Smooth muscle cell of the brain vasculature (primary cell): ENCODE data around the gene SNCG.
"Not testable (repeated sequence)": the region's sequence is repeated elsewhere in the genome, so short reads cannot be mapped to it uniquely, and the experiment has no call there.

ENCODE experiments used
- DNase-seq: peaks from one replicate; pipeline ENCODE4 v3.0.0-alpha.2; 2012; ENCODE audit warnings: low read depth, low spot score

The SNCG gene

GRCh38 chr10:86958116-86958900, at the start of gene SNCG:
SNCG (plus strand) TSS chr10:86958599; CDS start chr10:86958698, 99 bp downstream.
- DNase-seq, result no peak

DNA sequence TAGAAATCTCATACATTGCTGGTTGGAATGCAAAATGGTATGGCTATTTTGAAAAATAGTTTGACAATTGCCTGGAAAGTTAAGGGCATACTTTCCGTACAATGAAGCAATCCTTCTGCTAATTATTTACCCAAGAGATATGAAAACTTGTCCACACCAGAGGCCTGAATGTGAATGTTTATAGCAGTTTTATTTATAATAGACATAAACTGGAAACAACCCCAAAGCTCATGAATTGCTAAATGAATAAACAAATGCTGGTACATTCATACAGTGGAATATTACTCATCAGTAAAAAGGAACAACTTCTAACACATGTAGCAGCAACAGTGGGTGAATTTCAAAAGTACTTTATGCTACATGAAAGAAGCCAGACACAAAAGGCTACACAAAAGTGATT, 43.7 kb upstream of the SNCG start:
- no peak for DNase-seq

DNA sequence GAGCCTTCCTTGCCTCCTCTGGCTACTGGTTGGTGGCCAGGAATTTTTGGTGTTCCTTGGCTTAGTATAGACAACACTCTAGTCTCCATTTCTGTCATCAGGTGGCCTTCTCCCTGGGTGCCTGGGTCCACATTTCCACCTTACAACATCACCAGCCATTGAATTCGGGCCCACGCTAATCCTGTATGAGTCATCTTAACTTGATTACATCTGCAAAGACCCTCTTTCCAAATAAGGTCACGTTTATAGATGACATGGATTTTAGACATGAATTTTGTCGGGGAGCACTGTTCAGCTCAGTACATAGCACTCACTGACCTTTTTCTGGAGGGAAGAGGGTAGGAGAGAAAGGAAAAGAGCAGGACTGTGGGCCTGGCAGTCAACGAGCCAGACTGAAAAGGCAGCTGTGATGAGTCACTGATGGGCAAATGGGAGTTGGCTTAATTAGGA, 40.4 kb upstream of the SNCG start:
- no peak for DNase-seq

- no peak for DNase-seq
Observed at GRCh38 chr10:86922553-86922961, 35.8 kb upstream of the SNCG start.

- no peak for DNase-seq
Observed at GRCh38 chr10:86929468-86930380, 28.7 kb upstream of the SNCG start.

DNA sequence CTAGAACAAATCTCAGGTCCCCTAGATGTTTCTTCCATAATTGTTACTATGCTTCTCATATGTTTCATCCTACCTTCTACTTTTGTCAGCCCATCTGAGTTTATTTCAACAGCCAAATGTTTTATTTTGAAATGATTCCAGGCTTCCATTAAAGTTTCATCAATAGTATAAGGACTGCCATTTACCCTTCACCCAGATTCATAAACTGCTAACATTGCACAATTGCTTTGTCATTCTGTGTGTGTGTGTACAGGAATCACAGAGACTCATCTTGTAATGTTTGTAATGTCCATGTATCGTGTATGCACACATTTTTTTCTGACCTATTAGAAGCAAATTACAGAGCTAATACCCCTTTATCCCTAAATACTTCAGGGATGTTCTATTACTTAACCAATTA, 26.5 kb upstream of the SNCG start:
- DNase-seq, result no peak

DNA sequence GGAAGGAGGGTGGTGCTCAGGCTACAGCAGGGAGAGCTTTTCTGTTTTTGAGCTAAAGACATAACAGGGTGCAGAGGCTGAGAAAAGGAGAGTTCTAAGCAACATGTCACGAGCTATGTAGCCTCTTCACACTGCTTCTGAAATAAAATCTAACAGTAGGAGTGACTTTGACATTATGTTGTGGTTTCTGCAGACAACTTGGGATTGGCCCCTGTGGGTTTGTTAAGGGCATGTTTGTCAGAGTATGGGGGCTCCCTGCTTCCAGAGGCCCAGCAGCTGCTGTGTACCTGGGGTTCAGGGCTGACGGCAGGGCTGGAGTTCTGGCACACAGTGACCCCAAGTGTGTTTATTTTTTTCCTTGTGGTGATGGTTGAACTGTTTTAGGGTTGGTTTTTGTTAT, 25.7 kb upstream of the SNCG start:
- no peak for DNase-seq

DNA sequence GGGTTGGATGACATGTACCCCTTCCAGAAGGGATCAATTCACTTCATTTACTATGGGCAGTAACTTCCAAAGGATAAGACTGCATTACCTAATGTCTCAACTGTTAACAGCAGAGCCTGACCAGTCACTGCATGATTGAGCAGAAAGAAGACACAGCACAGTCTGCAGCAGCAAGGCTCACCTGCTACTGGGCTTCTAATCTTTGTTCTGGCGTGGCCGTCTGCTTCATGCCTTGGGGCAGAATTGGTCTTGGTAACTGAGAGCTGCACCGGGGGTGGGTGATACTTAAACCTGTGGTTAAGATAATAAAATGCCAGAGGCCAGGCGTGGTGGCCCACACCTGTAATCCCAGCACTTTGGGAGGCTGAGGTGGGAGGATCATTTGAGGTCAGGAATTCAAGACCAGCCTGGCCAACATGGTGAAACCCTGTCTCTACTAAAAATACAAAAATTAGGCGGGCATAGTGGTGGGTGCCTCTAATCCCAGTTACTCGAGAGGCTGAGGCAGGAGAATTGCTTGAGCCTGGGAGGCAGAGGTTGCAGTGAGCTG, 24.2 kb upstream of the SNCG start:
- DNase-seq, result not testable (repeated sequence)

DNA sequence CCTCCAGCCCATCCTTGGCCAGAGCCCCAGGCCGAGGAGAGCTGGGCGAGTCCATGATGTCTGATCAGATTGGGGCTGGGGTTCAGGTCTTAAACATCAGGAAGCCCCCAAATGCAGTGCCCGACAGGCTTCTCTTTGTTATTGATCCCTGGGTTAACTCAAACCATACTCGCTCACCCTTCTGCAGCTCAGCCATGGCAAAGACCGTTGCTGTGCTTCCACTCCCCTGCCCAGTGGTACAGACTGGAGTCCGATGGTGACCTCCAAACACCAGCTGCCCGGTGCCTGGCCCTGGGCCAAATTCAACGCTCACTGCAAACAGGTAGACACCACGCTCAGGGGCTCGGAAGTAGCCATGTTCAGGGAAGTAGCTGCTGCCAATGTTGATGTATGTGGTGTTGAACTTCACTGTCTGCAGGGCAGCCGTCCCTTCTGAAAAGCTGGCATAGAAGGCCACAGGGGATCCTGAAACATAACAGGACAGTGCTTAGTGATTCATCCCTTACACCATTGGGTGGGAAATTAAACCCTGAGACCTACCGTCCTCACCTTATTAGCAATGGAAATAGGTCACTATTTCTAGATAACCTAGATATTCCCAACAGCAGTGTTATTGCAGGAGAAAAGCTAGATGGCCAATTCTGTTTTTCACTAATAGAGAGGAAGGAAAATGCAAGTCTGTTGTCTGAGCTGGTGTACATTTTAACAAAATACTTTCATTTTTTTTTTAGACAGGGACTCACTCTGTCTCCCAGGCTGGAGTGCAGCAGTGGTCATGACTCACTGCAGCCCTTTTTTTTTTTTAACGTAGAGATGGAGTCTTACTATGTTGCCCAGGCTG, 21.5 kb upstream of the SNCG start:
- DNase-seq, result no peak

DNA sequence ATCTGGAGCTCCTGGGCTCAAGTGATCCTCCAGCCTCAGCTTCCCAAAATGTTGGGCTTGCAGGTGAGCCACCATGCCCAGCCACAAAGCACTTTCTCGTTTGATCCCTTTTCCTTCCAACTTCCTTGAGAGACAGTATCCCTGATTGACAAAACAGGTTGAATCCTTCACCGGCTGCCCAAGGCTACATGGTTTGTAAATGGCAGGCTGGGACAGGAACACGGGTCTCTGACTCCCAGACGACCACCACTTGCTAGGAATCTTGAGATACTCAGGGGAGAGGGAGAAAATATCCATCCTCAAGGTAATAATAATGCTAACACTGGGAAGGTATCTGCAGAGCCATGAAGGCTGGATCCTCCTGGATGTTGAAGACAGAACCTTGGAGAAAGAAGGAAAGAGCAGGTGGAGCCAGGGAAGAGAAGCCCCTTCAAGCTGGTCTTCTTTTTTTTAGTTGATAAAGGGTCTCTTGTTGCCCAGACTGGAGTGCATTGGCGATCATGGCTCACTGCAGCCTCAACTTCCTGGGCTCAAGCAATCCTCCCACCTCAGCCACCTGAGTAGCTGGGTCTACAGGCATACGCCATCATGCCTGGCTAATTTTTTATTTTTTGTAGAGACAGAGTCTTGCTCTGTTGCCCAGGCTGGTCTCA, 20.8 kb upstream of the SNCG start:
- DNase-seq, result no peak

DNA sequence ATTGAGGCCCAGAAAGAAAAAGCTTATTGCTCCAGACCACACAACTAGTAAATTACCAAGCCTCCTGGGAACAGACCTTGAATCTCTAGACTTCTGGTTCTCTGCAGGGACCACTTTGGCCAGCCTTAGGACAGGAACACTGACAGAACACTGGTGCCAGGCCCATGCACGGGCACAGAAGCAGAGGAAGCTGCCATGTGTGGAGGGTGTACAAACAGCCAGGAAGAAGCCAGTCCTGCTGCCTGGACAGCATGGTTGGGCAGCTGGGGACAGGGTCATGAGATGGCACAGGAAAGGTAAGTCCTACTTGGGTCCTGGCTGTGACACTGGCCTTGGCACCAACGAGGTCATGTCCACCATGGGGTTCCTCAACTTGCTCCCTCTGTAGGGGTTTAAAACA, 20.1 kb upstream of the SNCG start:
- DNase-seq, result no peak

DNA sequence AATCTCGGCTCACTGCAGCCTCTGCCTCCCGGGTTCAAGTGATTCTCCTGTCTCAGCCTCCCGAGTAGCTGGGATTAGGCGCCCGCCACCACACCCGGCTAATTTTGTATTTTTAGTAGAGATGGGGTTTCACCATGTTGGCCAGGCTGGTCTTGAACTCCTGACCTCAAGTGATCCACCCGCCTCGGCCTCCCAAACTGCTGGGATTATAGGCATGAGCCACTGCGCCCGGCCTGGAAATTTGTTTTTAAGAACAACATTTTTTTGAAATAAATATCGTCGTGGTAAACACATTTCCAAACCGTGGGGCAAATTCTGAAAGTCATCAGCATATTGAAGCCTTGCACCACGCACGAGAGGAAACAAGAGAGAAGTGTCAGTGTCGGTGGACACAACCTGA, 18.3 kb upstream of the SNCG start:
- not testable (repeated sequence) for DNase-seq

- DNase-seq, result no peak
Observed at GRCh38 chr10:86940677-86941076, 17.7 kb upstream of the SNCG start.

DNA sequence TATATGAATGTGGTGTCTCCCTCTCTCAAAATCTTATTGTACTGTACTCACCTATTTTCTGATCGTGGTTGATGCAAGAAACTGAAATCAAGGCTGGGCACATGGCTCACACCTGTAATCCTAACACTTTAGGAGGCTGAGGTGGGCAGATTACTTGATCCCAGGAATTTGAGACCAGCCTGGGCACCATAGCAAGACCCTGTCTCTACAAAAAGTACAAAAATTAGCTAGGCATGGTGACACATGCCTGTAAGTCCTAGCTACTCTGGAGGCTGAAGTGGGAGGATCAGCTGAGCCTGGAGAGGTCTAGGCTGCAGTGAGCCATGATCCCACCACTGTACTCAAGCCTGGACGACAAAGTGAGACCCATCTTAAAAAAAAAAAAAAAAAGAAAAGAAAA, 17.0 kb upstream of the SNCG start:
- DNase-seq, result no peak

GRCh38 chr10:86941991-86942421, 16.4 kb upstream of the SNCG start:
- no peak for DNase-seq

DNA sequence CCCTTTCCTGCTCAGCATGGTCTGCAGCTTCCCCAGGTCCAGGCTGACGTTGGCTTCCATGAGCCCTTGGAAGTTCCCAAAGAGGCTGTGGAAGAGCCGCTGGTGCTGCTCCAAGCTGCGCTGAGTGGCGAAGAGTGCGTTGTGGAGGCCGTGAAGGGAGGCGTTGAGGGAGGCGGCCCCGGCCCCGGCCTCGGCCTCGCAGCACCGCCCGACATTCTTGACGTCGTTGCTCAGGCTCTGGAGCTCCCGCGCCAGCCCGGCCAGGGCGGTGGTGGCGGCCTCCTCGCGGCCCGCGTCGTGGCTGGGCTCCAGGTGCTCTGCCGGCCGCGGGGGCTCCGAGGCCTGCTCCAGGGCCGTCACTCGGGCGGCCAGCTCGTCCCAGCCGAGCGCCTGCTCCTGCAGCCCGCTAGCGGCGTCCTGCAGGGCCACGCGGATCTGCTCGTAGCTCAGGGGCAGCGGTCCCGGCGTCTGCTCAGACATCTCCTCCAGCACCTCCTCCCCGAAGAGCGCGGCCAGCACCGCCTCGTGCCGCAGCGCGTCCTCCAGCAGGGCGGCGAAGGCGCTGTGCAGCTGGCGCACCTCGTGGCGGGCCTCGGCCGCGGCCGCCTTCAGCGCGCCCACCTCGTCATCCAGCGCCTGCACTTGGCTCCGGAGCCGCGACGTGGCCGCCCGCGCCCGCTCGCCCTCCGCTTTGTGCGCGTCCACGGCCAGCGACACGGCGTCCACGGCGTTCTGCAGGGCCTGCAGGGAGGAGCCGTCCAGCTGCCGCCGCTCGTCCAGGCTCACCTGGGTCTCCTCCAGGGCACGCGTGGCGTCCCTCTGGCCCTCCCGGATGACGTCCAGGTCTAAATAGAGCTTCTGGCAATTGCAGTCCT, 15.7 kb upstream of the SNCG start:
- no peak for DNase-seq

- no peak for DNase-seq
Observed at GRCh38 chr10:86943316-86944030, 14.9 kb upstream of the SNCG start.

GRCh38 chr10:86944031-86944419, 14.4 kb upstream of the SNCG start:
- no peak for DNase-seq

- no peak for DNase-seq
Observed at GRCh38 chr10:86944471-86944870, 13.9 kb upstream of the SNCG start.
